ENCODE results near the gene TMEM156.

DNA sequence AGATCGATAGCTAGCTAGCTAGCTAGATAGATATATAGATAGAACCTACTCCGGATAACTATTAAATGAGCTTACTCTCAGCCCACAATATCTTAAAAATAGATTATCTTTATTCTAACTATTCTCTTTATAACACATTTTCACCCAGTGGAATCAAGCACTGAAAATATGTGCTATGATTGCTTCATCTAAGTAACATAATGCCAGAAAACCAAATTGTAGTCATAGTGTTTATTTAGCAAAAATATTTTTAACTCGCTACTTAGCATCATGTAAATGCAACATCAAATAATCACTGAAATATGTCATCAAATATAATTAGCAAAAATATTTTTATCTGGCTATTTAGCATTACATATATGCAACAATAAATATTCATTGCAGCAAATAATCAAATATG is 1.5 kb downstream of the TMEM156 start:
- TF ChIP-seq, protein P1, sequence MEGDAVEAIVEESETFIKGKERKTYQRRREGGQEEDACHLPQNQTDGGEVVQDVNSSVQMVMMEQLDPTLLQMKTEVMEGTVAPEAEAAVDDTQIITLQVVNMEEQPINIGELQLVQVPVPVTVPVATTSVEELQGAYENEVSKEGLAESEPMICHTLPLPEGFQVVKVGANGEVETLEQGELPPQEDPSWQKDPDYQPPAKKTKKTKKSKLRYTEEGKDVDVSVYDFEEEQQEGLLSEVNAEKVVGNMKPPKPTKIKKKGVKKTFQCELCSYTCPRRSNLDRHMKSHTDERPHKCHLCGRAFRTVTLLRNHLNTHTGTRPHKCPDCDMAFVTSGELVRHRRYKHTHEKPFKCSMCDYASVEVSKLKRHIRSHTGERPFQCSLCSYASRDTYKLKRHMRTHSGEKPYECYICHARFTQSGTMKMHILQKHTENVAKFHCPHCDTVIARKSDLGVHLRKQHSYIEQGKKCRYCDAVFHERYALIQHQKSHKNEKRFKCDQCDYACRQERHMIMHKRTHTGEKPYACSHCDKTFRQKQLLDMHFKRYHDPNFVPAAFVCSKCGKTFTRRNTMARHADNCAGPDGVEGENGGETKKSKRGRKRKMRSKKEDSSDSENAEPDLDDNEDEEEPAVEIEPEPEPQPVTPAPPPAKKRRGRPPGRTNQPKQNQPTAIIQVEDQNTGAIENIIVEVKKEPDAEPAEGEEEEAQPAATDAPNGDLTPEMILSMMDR (IDR thresholded peaks at IDR 0.05 in 8 of 11, conservative IDR thresholded peaks at IDR 0.05 in 3 of 11): no peak
- TF ChIP-seq POLR2AphosphoS5 (IDR thresholded peaks at IDR 0.05) (no peak), POLR2A (IDR thresholded peaks at IDR 0.05) (no peak)

All from spleen (tissue), 7 donors.